ENCODE measurements around the gene COL23A1.

COL23A1 gene

GRCh38 chr5:178502401-178503100 lies 87.6 kb downstream of the COL23A1 start:
- no peak for DNase-seq (ENCODE audit: extremely low read depth, low read depth)
- no peak for TF ChIP-seq CTCF (IDR thresholded peaks at IDR 0.05; ENCODE audit: low read depth, low read length, missing control alignments)
- H3K4me3 ChIP-seq (replicated peaks; ENCODE audit: low read depth, low read length) = no peak overlapping the region

- no peak overlapping the region for H3K4me3 ChIP-seq (replicated peaks; ENCODE audit: low read depth, low read length)
- TF ChIP-seq CTCF (IDR thresholded peaks at IDR 0.05; ENCODE audit: low read depth, low read length, missing control alignments) = no peak
- no peak for DNase-seq (ENCODE audit: extremely low read depth, low read depth)
Measured at GRCh38 chr5:178499352-178499751, 90.8 kb downstream of the COL23A1 start.

- no peak for DNase-seq (ENCODE audit: extremely low read depth, low read depth)
- TF ChIP-seq CTCF (IDR thresholded peaks at IDR 0.05; ENCODE audit: low read depth, low read length, missing control alignments) = no peak
- no peak overlapping the region for H3K4me3 ChIP-seq (replicated peaks; ENCODE audit: low read depth, low read length)
Measured at GRCh38 chr5:178496642-178497041, 93.6 kb downstream of the COL23A1 start.

- no peak for DNase-seq (ENCODE audit: extremely low read depth, low read depth)
- no peak for TF ChIP-seq CTCF (IDR thresholded peaks at IDR 0.05; ENCODE audit: low read depth, low read length, missing control alignments)
- H3K4me3 ChIP-seq (replicated peaks; ENCODE audit: low read depth, low read length) = no peak overlapping the region
Measured at GRCh38 chr5:178496214-178496613, 94.0 kb downstream of the COL23A1 start.

- no peak for DNase-seq (ENCODE audit: extremely low read depth, low read depth)
- H3K4me3 ChIP-seq (replicated peaks; ENCODE audit: low read depth, low read length) = no peak overlapping the region
- no peak for TF ChIP-seq CTCF (IDR thresholded peaks at IDR 0.05; ENCODE audit: low read depth, low read length, missing control alignments)
Measured at GRCh38 chr5:178495706-178496105, 94.5 kb downstream of the COL23A1 start.

- no peak for DNase-seq (ENCODE audit: extremely low read depth, low read depth)
- no peak for TF ChIP-seq CTCF (IDR thresholded peaks at IDR 0.05; ENCODE audit: low read depth, low read length, missing control alignments)
- H3K4me3 ChIP-seq (replicated peaks; ENCODE audit: low read depth, low read length) = no peak overlapping the region
Measured at GRCh38 chr5:178492278-178492677, 97.9 kb downstream of the COL23A1 start.
